HUES64 (cell line): ENCODE measurements around the gene PANK1.

Experiments
- H3K27ac ChIP-seq: 2 replicates; pipeline ENCODE4 v1.7.0; 2013; ENCODE audit warnings: low read depth, low read length, inconsistent platforms
- H3K27me3 ChIP-seq: 2 replicates; pipeline ENCODE4 v1.6.1; 2013; ENCODE audit warnings: mild to moderate bottlenecking, low read length; ENCODE audit not compliant: insufficient read depth
- H3K36me3 ChIP-seq: 2 replicates; pipeline ENCODE4 v1.6.1; 2013; ENCODE audit warnings: mild to moderate bottlenecking, low read length; ENCODE audit not compliant: insufficient read depth
- H3K4me1 ChIP-seq: 2 replicates; pipeline ENCODE4 v1.6.1; 2013; ENCODE audit warnings: mild to moderate bottlenecking, low read length, moderate library complexity; ENCODE audit not compliant: insufficient read depth
- H3K4me3 ChIP-seq: 2 replicates; pipeline ENCODE4 v1.5.1; 2013; ENCODE audit warnings: mild to moderate bottlenecking, low read length, moderate library complexity
- H3K9ac ChIP-seq: 2 replicates; pipeline ENCODE4 v1.6.1; 2013; ENCODE audit warnings: mild to moderate bottlenecking, low read depth, low read length
- H3K9me3 ChIP-seq: 2 replicates; pipeline ENCODE4 v1.6.1; 2013; ENCODE audit warnings: low read depth, low read length; ENCODE audit not compliant: insufficient read depth
- WGBS: fragments of 150-250, 120-280 bp; methylation state at CpG from one replicate; pipeline ENCODE4 v1.1.7; 2013; ENCODE audit warnings: missing lambda C conversion rate; 5-methylcytosine and 5-hydroxymethylcytosine counted together

Gene PANK1

GRCh38 chr10:89592539-89592938 is 52.5 kb downstream of the PANK1 start:
- Histone ChIP-seq H3K27me3 (no peaks in the 10 kb centered on the region), H3K9ac (no peak overlapping the region), H3K4me3 (no peak overlapping the region), H3K36me3 (peaks cover 80% of the 10 kb centered on the region), H3K27ac (no peak overlapping the region), H3K9me3 (no peaks in the 10 kb centered on the region), H3K4me1 (no peaks in the 10 kb centered on the region)
- 94% methylated on average over 3 of the region's 3 CpGs for WGBS

- peaks cover 78% of the 10 kb centered on the region for H3K36me3 ChIP-seq
- no peak overlapping the region for H3K9ac ChIP-seq
- 90% methylated on average over 3 of the region's 3 CpGs for WGBS
- H3K4me3 ChIP-seq: no peak overlapping the region
- H3K9me3 ChIP-seq: no peaks in the 10 kb centered on the region
- H3K27ac ChIP-seq: no peak overlapping the region; the same call in 1 of the 2 replicates
- H3K27me3 ChIP-seq: no peaks in the 10 kb centered on the region
- no peaks in the 10 kb centered on the region for H3K4me1 ChIP-seq
These were observed 53.2 kb downstream of the PANK1 start for GRCh38 chr10:89591796-89592271.

GRCh38 chr10:89591111-89591795 is 53.8 kb downstream of the PANK1 start:
- H3K27me3 ChIP-seq: no peaks in the 10 kb centered on the region
- H3K27ac ChIP-seq: no peak overlapping the region
- H3K4me3 ChIP-seq: no peak overlapping the region
- WGBS: 89% methylated on average over 4 of the region's 5 CpGs
- no peaks in the 10 kb centered on the region for H3K4me1 ChIP-seq
- H3K36me3 ChIP-seq: peaks cover 75% of the 10 kb centered on the region
- no peaks in the 10 kb centered on the region for H3K9me3 ChIP-seq
- H3K9ac ChIP-seq: no peak overlapping the region

GRCh38 chr10:89590326-89590725 is 54.7 kb downstream of the PANK1 start:
- Histone ChIP-seq H3K36me3 (peaks cover 80% of the 10 kb centered on the region), H3K4me1 (no peaks in the 10 kb centered on the region), H3K27me3 (no peaks in the 10 kb centered on the region), H3K4me3 (no peak overlapping the region), H3K27ac (no peak overlapping the region), H3K9me3 (no peaks in the 10 kb centered on the region), H3K9ac (no peak overlapping the region)
- no CpG with 5 or more reads among the region's 3 CpGs for WGBS

GRCh38 chr10:89589101-89589720 is 55.8 kb downstream of the PANK1 start:
- 95% methylated on average over 5 of the region's 5 CpGs for WGBS
- Histone ChIP-seq H3K36me3 (peaks cover 83% of the 10 kb centered on the region), H3K9ac (no peak overlapping the region), H3K27ac (no peak overlapping the region), H3K4me1 (no peaks in the 10 kb centered on the region), H3K4me3 (no peak overlapping the region), H3K9me3 (no peaks in the 10 kb centered on the region), H3K27me3 (no peaks in the 10 kb centered on the region)

- H3K9ac ChIP-seq: no peak overlapping the region
- H3K36me3 ChIP-seq: peaks cover 82% of the 10 kb centered on the region
These were observed 56.4 kb downstream of the PANK1 start for GRCh38 chr10:89588671-89589070.

GRCh38 chr10:89582022-89582421 is 63.0 kb downstream of the PANK1 start:
- Histone ChIP-seq H3K9me3 (no peaks in the 10 kb centered on the region), H3K9ac (no peak overlapping the region), H3K27me3 (no peaks in the 10 kb centered on the region), H3K27ac (no peak overlapping the region), H3K4me1 (no peaks in the 10 kb centered on the region; the same call in 1 of the 2 replicates), H3K36me3 (peaks cover 37% of the 10 kb centered on the region), H3K4me3 (no peak overlapping the region)
- WGBS: 100% methylated on average over 1 of the region's 1 CpG

More at GRCh38 chr10:89588671-89589070, 56.4 kb downstream of the PANK1 start:
- Histone ChIP-seq H3K4me1 (no peaks in the 10 kb centered on the region), H3K4me3 (no peak overlapping the region), H3K9me3 (no peaks in the 10 kb centered on the region), H3K27ac (no peak overlapping the region), H3K27me3 (no peaks in the 10 kb centered on the region)
- 100% methylated on average over 3 of the region's 3 CpGs for WGBS

DNA sequence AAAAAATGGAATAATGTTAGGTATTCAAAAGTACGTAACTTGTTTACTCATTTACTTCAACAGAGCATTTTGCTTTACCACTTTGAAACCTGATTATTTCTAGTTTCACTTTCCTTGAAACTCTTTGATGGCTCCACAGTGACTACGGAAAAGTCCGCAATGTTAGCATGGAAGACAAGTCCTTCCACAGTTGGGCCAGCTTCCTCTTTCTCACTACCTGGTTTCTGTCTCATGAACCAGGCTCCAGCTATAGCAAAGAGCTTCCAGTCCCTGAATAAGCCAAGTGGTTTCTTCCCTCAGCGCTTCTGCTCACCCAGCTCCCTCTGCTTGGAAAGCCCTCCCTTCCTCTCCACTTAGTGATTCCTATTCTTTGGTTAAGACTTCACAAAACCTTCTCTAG is 64.8 kb downstream of the PANK1 start:
- 94% methylated on average over 4 of the region's 4 CpGs for WGBS
- Histone ChIP-seq H3K4me3 (no peak overlapping the region), H3K9me3 (no peaks in the 10 kb centered on the region), H3K27me3 (no peaks in the 10 kb centered on the region), H3K9ac (no peak overlapping the region), H3K4me1 (no peaks in the 10 kb centered on the region; the same call in 1 of the 2 replicates), H3K36me3 (peaks cover 25% of the 10 kb centered on the region), H3K27ac (no peak overlapping the region)

- Histone ChIP-seq H3K9me3 (no peaks in the 10 kb centered on the region), H3K27me3 (no peaks in the 10 kb centered on the region), H3K4me3 (no peak overlapping the region), H3K36me3 (no peaks in the 10 kb centered on the region), H3K4me1 (no peaks in the 10 kb centered on the region), H3K9ac (no peak overlapping the region), H3K27ac (no peak overlapping the region)
- 93% methylated on average over 2 of the region's 2 CpGs for WGBS
These were observed 68.3 kb downstream of the PANK1 start for GRCh38 chr10:89576696-89577095.

DNA sequence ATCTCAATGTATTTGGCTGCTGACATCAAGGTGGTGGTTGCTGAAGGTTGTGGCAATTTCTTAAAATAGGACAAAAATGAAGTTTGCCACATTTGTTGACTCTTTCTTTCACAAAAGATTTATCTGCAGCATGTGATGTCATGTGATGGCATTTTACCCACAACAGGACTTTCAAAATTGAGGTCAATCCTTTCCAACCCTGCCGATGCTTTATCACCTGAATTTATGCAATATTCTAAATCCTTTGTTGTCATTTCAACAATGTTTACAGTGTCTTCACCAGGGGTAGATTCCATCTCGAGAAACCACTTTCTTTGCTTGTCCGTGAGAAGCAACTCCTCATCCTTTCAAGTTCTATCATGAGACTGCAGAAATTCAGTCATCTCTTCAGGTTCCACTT is 69.0 kb downstream of the PANK1 start:
- no peak overlapping the region for H3K9ac ChIP-seq
- H3K9me3 ChIP-seq: no peaks in the 10 kb centered on the region
- no peaks in the 10 kb centered on the region for H3K4me1 ChIP-seq
- H3K27me3 ChIP-seq: no peaks in the 10 kb centered on the region
- WGBS: 93% methylated on average over 3 of the region's 3 CpGs
- no peak overlapping the region for H3K27ac ChIP-seq
- no peak overlapping the region for H3K4me3 ChIP-seq
- no peaks in the 10 kb centered on the region for H3K36me3 ChIP-seq

DNA sequence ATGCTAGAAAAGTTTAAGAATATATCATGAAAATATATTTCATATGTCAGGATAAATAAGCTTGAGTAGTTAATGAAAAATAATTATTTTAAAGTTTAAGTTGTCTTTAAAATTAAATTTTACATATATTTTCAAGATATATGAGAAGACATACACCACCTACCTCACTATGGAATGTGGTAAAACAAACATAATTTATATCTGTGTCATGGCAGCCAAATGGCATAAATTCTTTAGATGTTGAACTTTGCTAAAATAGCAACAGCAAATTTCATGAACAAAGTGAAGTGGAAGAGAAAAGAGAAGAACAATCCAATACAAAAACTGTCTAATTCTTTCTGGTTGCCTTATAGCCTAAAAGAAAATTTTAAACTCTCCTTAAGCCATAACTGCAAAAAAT is 70.0 kb downstream of the PANK1 start:
- H3K4me3 ChIP-seq: no peak overlapping the region
- no peak overlapping the region for H3K27ac ChIP-seq
- no peaks in the 10 kb centered on the region for H3K27me3 ChIP-seq
- no peak overlapping the region for H3K9ac ChIP-seq
- no peaks in the 10 kb centered on the region for H3K4me1 ChIP-seq
- H3K36me3 ChIP-seq: no peaks in the 10 kb centered on the region
- H3K9me3 ChIP-seq: no peaks in the 10 kb centered on the region
